Neural cell (in vitro differentiated cells): Measurements from ENCODE around the gene GSC.

Experiments
- EP300 ChIP-seq: fragments of 450-650 bp; conservative IDR thresholded peaks from 2 replicates; pipeline ENCODE4 v1.6.1; 2014; ENCODE audit warnings: antibody characterized with exemption, mild to moderate bottlenecking, moderate library complexity; ENCODE audit not compliant: poor library complexity, severe bottlenecking
- POLR2AphosphoS5 ChIP-seq: IDR thresholded peaks from 2 replicates; pipeline ENCODE4 v1.6.1; 2012
- TF ChIP-seq, protein P1 (sequence below): fragments of 450-650 bp; IDR thresholded peaks from 2 replicates; pipeline ENCODE4 v1.5.1; 2014; ENCODE audit warnings: antibody characterized with exemption, mild to moderate bottlenecking, moderate library complexity; ENCODE audit not compliant: poor library complexity, severe bottlenecking

DNA sequence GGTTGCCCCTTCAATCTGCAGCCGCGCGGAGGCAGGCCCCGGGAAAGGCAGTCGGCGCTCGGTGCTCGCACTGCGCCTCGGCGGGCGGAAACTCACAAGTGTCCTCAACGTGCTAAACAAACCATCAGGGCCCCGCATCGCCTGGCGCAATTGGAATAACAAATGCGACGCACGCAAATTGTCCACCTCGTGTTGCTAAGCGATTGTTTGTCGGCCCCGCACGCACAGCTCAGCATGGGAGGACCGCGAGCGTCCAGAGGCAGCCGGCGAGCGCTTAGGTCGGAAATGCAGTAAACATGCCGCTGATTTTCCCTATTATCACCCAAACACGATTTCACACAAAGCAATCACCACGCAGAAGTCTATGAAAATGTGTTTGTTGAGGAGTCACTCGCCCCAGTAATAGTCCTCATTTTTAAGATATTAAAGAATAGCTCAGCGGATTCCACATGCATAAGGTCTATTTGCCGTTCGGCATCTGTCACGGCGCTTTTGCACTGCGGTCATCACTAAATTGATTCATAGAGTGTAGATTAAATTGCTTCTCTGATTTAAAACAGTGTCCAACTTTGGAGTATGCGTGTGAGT, 3.2 kb upstream of the GSC start:
- TF ChIP-seq, protein P1, sequence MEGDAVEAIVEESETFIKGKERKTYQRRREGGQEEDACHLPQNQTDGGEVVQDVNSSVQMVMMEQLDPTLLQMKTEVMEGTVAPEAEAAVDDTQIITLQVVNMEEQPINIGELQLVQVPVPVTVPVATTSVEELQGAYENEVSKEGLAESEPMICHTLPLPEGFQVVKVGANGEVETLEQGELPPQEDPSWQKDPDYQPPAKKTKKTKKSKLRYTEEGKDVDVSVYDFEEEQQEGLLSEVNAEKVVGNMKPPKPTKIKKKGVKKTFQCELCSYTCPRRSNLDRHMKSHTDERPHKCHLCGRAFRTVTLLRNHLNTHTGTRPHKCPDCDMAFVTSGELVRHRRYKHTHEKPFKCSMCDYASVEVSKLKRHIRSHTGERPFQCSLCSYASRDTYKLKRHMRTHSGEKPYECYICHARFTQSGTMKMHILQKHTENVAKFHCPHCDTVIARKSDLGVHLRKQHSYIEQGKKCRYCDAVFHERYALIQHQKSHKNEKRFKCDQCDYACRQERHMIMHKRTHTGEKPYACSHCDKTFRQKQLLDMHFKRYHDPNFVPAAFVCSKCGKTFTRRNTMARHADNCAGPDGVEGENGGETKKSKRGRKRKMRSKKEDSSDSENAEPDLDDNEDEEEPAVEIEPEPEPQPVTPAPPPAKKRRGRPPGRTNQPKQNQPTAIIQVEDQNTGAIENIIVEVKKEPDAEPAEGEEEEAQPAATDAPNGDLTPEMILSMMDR, result no peak
- TF ChIP-seq POLR2AphosphoS5 (peak; percentile 82), EP300 (no peak)
